Heart right ventricle (tissue), 16 donors: ENCODE results near the gene ST7. TPM values are rescaled to one million over a fixed set of nuclear protein-coding genes. Genes with fewer than 3 reads are reported as not detected.

Experiments used
- ATAC-seq, 8 donors: fragments of 200-7000 bp; cut with Tn5 transposase; one replicate each; pipeline ENCODE4 v1.9.1; 2020; ENCODE audit warnings: mild to moderate bottlenecking in 8 of 8, moderate library complexity in 8 of 8, moderate number of reproducible peaks in 1 of 8
- DNase-seq, 2 donors: peaks; one replicate each; pipeline ENCODE4 v3.0.0-alpha.2; 2020
- H3K27ac ChIP-seq, 10 donors: fragments of 200-600 bp; sonication (generic) in 2 of 10; one replicate each; pipeline versions ENCODE4 v1.5.0 to v1.8.0; 2020 to 2022; ENCODE audit warnings: mild to moderate bottlenecking in 3 of 10
- H3K27me3 ChIP-seq, 7 donors: fragments of 200-600 bp; one replicate each; pipeline ENCODE4 v1.8.0; 2021 to 2022; ENCODE audit warnings: mild to moderate bottlenecking in 2 of 7
- H3K36me3 ChIP-seq, 9 donors: fragments of 200-600 bp; sonication (generic) in 1 of 9; one replicate each; pipeline versions ENCODE4 v1.5.0 to v1.8.0; 2020 to 2022; ENCODE audit warnings: mild to moderate bottlenecking in 2 of 9
- H3K4me1 ChIP-seq, 9 donors: fragments of 200-600 bp; sonication (generic) in 1 of 9; one replicate each; pipeline versions ENCODE4 v1.5.0 to v1.8.0; 2020 to 2022; ENCODE audit warnings: mild to moderate bottlenecking in 4 of 9
- H3K4me3 ChIP-seq, 10 donors: fragments of 200-600 bp; sonication (generic) in 2 of 10; one replicate each; pipeline versions ENCODE4 v1.5.0 to v1.8.0; 2020 to 2022; ENCODE audit warnings: mild to moderate bottlenecking in 7 of 10, moderate library complexity in 2 of 10
- H3K9me3 ChIP-seq, 11 donors: fragments of 200-600 bp in 10 of 11; sonication (generic) in 2 of 11; one replicate each; pipeline versions ENCODE4 v1.5.0 to v1.8.0; 2013 to 2022; ENCODE audit warnings: mild to moderate bottlenecking in 2 of 11, control low read depth in 1 of 11, moderate library complexity in 1 of 11
- WGBS, 2 donors: extraction: QIAGEN DNeasy Blood & Tissue Kit; methylation state at CpG; one replicate each; pipeline ENCODE4 v1.1.7; 2013; ENCODE audit warnings: inconsistent platforms in 1 of 2; 5-methylcytosine and 5-hydroxymethylcytosine counted together
- intact Hi-C, 10 donors: fragments of 100-400 bp; cut with DNase I; formaldehyde crosslinking; loops; one replicate each; pipeline versions ENCODE4 v1.11.1 to v1.14.2; 2022
- polyA plus RNA-seq, 2 donors: library from polyadenylated mRNA; stranded (reverse); fragments of 200-250 nt; gene quantifications; one replicate each; pipeline ENCODE4 v1.2.3, GENCODE V29; 2013
- total RNA-seq, 10 donors: library from RNA; stranded (reverse); fragmentation: NEBNext Ultra II Directional in 3 of 10; extraction: Animal tissue kit (Norgen Biotek cat#: 25700) in 3 of 10; gene quantifications; one replicate each; pipeline versions ENCODE4 v1.2.1 to v1.2.4, GENCODE V29; 2021 to 2023
- TF ChIP-seq, protein P1 (sequence below), 9 donors: fragments of 200-600 bp; sonication (generic) in 2 of 9; IDR thresholded peaks; one replicate each; pipeline versions ENCODE4 v1.5.0 to v1.8.0; 2021 to 2022; ENCODE audit warnings: antibody characterized with exemption in 9 of 9, mild to moderate bottlenecking in 5 of 9, moderate library complexity in 1 of 9
- donor health status: Arrhythmogenic right ventricular cardiomyopathy.
- donor health status: ischemic (EF 13 %, LVEDD 7.1; RV severe dilation, severe dysfunction).
- donor health status: healthy with polysubstance abuse.
- donor health status: DM: no; HTN: yes; CAD: no.
- donor health status: DM: no; HTN: no; CAD: no.
- donor health status: ischemic (EF 25% LVEDD 6.9; RV normal size, moderate dysfunction).
- donor health status: ischemic (EF 25% LVEDD 5.7; RV mildly dilated, moderate dysfunction).
- donor health status: healthy.
- donor health status: DM: yes; HTN: yes; CAD: no.
- donor health status: Ischemic cardiomyopathy.
- donor health status: ischemic (EF 35%, LVEDD 5.7; RV mildly dilated, moderate dysfunction).
- donor health status: nonischemic (EF 11% LVEDD 7.7; RV severe dilation, severe dysfunction).
- donor health status: DM: yes; HTN: yes; CAD: no.
- donor health status: PGD.
- donor health status: ischemic (EF 29% LVEDD 5.4; RV normal size, mild dysfunction).
- donor health status: nonischemic (EF 23%, LVEDD 6.1; RV moderate dilation, normal function).

Gene ST7
- total and polyA plus RNA-seq, 12 donors, result 20.1 to 40.2 (median 23.4) TPM

DNA sequence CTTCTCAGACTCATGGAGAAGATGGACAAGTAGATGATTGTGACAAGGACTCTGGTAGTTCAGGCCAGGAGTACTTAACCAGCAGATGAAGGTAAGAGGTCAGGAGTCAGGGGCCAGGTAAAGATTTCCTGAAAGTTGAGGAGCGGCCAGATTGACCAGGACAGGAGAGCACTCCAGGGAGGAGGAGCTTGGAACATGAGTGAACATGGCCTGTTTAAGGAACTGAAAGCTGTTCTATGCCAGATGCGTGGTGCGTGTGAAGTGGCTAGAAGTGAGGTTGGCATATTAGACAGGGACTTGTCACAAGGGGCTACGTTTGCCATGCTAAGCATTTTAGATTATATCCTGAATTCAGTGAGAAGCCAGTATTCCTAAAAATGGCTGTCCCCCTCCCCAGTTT lies 212.4 kb downstream of the ST7 start:
- peak in 1 of 2 donors; percentile 23 for DNase-seq
- H3K9me3 ChIP-seq, result no peaks in the 10 kb centered on the region
- H3K4me1 ChIP-seq, result peaks cover 0 to 21% (median 7%) of the 10 kb centered on the region in 9 donors
- intact Hi-C loops, result no loop called here
- H3K27me3 ChIP-seq, result no peaks in the 10 kb centered on the region
- no peak overlapping the region for H3K27ac ChIP-seq
- TF ChIP-seq, protein P1, sequence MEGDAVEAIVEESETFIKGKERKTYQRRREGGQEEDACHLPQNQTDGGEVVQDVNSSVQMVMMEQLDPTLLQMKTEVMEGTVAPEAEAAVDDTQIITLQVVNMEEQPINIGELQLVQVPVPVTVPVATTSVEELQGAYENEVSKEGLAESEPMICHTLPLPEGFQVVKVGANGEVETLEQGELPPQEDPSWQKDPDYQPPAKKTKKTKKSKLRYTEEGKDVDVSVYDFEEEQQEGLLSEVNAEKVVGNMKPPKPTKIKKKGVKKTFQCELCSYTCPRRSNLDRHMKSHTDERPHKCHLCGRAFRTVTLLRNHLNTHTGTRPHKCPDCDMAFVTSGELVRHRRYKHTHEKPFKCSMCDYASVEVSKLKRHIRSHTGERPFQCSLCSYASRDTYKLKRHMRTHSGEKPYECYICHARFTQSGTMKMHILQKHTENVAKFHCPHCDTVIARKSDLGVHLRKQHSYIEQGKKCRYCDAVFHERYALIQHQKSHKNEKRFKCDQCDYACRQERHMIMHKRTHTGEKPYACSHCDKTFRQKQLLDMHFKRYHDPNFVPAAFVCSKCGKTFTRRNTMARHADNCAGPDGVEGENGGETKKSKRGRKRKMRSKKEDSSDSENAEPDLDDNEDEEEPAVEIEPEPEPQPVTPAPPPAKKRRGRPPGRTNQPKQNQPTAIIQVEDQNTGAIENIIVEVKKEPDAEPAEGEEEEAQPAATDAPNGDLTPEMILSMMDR (IDR thresholded peaks at IDR 0.05), result no peak
- peaks cover 0 to under 1% (median 0%) of the 10 kb centered on the region in 9 donors for H3K36me3 ChIP-seq
- ATAC-seq, result peak; percentile 66 to 89 (median 82)
- H3K4me3 ChIP-seq, result no peak overlapping the region
- 50 to 74% methylated on average over 4 of the region's 4 CpGs for WGBS, 2 donors

GRCh38 chr7:117169907-117170306 lies 216.6 kb downstream of the ST7 start:
- H3K9me3 ChIP-seq, result no peaks in the 10 kb centered on the region
- WGBS, 2 donors, result 71 to 77% methylated on average over 4 of the region's 4 CpGs
- DNase-seq (no peak), ATAC-seq (no peak)
- H3K4me3 ChIP-seq, result no peak overlapping the region
- H3K4me1 ChIP-seq, result peaks cover 0 to 20% (median 4%) of the 10 kb centered on the region in 9 donors
- peak overlapping the region in 1 of 10 donors; percentile 10 for H3K27ac ChIP-seq
- H3K36me3 ChIP-seq, result peaks cover 0 to 39% (median 7%) of the 10 kb centered on the region in 9 donors
- intact Hi-C loops, result no loop called here
- TF ChIP-seq, protein P1 (IDR thresholded peaks at IDR 0.05), result no peak
- no peaks in the 10 kb centered on the region for H3K27me3 ChIP-seq

- no peak overlapping the region for H3K27ac ChIP-seq
- TF ChIP-seq, protein P1 (IDR thresholded peaks at IDR 0.05), result no peak
- H3K9me3 ChIP-seq, result no peaks in the 10 kb centered on the region
- H3K4me3 ChIP-seq, result no peak overlapping the region
- DNase-seq (no peak), ATAC-seq (no peak)
- H3K4me1 ChIP-seq, result peaks cover 0 to 8% (median 0%) of the 10 kb centered on the region in 9 donors
- peaks cover 0 to 45% (median 7%) of the 10 kb centered on the region in 9 donors for H3K36me3 ChIP-seq
- no peaks in the 10 kb centered on the region for H3K27me3 ChIP-seq
- intact Hi-C loops, result no loop called here
- 85 to 92% methylated on average over 4 of the region's 4 CpGs for WGBS, 2 donors
Observed at GRCh38 chr7:117171106-117171505, 217.8 kb downstream of the ST7 start.

DNA sequence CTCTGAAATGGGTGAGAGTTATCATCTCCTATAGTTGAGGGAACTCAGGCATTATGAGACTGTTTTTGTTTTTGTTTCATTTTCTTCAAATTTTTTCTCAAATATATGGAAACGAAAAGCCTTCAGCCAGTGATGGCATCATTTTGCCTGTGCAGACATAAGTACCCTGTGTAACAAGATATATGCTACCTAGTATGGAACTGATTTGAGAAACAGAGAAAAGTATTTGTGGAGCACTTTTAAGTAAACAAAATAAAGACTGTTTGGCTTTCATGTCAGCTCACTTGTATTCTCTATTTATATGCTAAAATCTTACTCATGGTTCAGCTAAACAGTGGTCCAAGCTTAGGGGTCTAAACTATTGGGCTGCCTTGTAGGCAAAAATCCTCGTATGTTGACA lies 219.0 kb downstream of the ST7 start:
- intact Hi-C loops, result no loop called here
- DNase-seq, result no peak
- Histone ChIP-seq H3K4me1 (peaks cover 0 to 8% (median 0%) of the 10 kb centered on the region in 9 donors), H3K4me3 (no peak overlapping the region), H3K36me3 (peaks cover 0 to 49% (median 7%) of the 10 kb centered on the region in 9 donors), H3K27me3 (no peaks in the 10 kb centered on the region), H3K9me3 (no peaks in the 10 kb centered on the region), H3K27ac (no peak overlapping the region)
- WGBS, 2 donors, result 94 to 99% methylated on average over 2 of the region's 2 CpGs
- TF ChIP-seq, protein P1 (IDR thresholded peaks at IDR 0.05), result no peak
- ATAC-seq, result no peak
